Retinal pigment epithelial cell (primary cell): ENCODE data around the gene SPPL3.

ENCODE experiments used
- DNase-seq: peaks from one replicate; pipeline ENCODE4 v3.0.0-alpha.2; 2010; ENCODE audit warnings: low read depth
- H3K4me3 ChIP-seq: 2 replicates; pipeline ENCODE4 v1.5.1; 2011; ENCODE audit warnings: mild to moderate bottlenecking, low read length, control low read depth, moderate library complexity
- CTCF ChIP-seq: conservative IDR thresholded peaks from 2 replicates; pipeline ENCODE4 v1.5.1; 2011; ENCODE audit warnings: low read depth, low read length, control low read depth, inconsistent platforms

Gene SPPL3

GRCh38 chr12:120754792-120755191, 149.4 kb downstream of the SPPL3 start:
- H3K4me3 ChIP-seq = no peak overlapping the region
- DNase-seq = no peak
- TF ChIP-seq CTCF = no peak

GRCh38 chr12:120751389-120751788, 152.8 kb downstream of the SPPL3 start:
- H3K4me3 ChIP-seq = no peak overlapping the region
- no peak for TF ChIP-seq CTCF
- DNase-seq = no peak

- no peak for DNase-seq
- H3K4me3 ChIP-seq = no peak overlapping the region
- TF ChIP-seq CTCF = no peak
These were observed 153.4 kb downstream of the SPPL3 start for GRCh38 chr12:120750806-120751205.

- no peak for TF ChIP-seq CTCF
- no peak for DNase-seq
- no peak overlapping the region for H3K4me3 ChIP-seq
These were observed 154.9 kb downstream of the SPPL3 start for GRCh38 chr12:120749256-120749655.

- DNase-seq = no peak
- H3K4me3 ChIP-seq = no peak overlapping the region
- TF ChIP-seq CTCF = no peak
These were observed 155.9 kb downstream of the SPPL3 start for GRCh38 chr12:120748242-120748641.

DNA sequence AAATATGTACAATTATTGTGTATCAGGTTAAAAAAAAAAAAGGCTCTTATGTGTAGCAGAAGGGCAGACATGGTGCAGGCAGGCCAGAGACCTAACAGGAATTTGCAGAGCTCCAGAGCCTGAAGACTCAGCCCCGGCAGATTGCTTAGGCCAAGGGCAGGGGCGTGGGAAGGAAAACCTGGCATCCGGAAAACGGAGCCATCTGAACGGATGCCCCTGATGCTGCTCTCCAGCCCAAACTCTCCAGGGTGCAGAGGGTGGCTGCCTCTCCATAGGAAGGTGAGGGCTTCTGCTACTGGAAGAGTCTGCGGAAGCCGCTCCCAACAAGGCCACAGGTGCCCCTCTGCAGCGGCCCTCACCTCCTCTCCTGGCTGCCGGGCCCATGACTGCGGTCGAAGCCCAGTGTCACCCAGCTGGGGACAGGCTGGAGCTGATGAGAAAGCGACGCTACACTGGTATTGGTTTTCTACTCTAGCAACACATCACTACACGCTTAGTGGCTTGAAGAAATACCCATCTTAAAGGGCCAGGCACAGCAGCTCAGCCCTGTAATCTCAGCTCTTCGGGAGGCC, 159.2 kb downstream of the SPPL3 start:
- no peak for DNase-seq
- H3K4me3 ChIP-seq = no peak overlapping the region
- no peak for TF ChIP-seq CTCF

DNA sequence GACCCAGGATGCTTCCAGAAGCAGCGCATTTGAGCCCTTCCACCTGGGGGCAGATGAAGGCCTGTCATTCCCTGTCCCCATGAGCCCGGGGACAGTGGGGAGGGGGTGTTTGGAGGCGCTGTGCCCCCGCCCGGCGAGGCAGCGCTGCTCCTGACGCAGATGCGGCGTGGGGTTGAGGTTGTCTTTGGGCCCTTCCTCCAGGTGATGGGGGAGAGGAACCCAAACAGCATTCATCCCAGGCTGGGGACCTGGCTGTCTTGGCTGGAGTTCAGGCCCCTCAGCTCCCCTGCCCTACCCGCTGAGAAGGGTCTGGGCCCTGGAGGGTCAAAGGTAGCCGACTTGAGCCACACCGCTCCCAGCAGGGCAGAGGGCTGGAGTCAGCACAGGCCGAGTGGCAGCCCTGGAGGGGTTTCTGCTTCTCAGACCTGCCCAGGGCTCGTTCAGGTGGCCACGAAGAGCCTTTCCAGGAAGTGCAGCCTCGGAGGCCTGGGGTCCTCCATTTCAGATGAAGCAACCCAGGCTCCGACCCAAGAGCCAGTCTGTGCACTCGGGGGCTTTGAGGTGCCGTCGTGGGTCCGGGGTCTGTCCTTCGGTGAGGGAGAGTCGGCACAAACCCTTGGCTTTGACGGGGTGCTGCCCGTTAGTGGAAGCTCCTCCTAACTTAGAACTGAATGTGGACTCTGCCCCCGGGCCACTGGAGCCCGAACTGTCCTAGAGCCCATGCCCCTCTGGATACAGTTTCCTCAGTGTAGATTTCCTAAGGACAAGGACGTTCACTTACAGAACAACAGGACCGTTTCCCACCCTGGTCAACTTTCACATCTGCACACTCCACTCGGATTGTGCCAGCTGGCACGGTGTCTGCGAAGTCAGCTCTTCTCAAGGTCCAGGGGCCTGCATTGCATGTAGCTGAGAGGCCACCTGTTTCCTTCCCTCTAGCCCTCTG, 162.4 kb downstream of the SPPL3 start:
- no peak overlapping the region for H3K4me3 ChIP-seq
- no peak for TF ChIP-seq CTCF
- DNase-seq = no peak
